Panc1 (cell line): ENCODE measurements around the gene ZNF71.

Experiments used
- POLR2AphosphoS5 ChIP-seq: IDR thresholded peaks from 2 replicates; pipeline ENCODE4 v1.6.1; 2012; ENCODE audit warnings: mild to moderate bottlenecking, low read depth, low read length, moderate library complexity
- REST ChIP-seq, 2 experiments: IDR thresholded peaks; 2 replicates each; pipeline ENCODE4 v1.6.1; 2011 to 2012; ENCODE audit warnings: low read depth in 2 of 2, control low read depth in 1 of 2, low read length in 1 of 2, mild to moderate bottlenecking in 1 of 2, moderate library complexity in 1 of 2; ENCODE audit not compliant: insufficient read depth in 1 of 2
- SIN3A ChIP-seq: IDR thresholded peaks from 2 replicates; pipeline ENCODE4 v1.6.1; 2012; ENCODE audit warnings: low read depth, mild to moderate bottlenecking, low read length, moderate library complexity, borderline replicate concordance; ENCODE audit not compliant: insufficient read depth
- TCF7L2 ChIP-seq: IDR thresholded peaks from 2 replicates; pipeline ENCODE4 v1.6.1; 2011; ENCODE audit warnings: mild to moderate bottlenecking, low read depth, low read length, inconsistent platforms
- TF ChIP-seq, protein P1 (sequence below): fragments of 450-650 bp; IDR thresholded peaks from 2 replicates; pipeline ENCODE4 v1.5.1; 2017; ENCODE audit warnings: mild to moderate bottlenecking

- TF ChIP-seq, protein P1, sequence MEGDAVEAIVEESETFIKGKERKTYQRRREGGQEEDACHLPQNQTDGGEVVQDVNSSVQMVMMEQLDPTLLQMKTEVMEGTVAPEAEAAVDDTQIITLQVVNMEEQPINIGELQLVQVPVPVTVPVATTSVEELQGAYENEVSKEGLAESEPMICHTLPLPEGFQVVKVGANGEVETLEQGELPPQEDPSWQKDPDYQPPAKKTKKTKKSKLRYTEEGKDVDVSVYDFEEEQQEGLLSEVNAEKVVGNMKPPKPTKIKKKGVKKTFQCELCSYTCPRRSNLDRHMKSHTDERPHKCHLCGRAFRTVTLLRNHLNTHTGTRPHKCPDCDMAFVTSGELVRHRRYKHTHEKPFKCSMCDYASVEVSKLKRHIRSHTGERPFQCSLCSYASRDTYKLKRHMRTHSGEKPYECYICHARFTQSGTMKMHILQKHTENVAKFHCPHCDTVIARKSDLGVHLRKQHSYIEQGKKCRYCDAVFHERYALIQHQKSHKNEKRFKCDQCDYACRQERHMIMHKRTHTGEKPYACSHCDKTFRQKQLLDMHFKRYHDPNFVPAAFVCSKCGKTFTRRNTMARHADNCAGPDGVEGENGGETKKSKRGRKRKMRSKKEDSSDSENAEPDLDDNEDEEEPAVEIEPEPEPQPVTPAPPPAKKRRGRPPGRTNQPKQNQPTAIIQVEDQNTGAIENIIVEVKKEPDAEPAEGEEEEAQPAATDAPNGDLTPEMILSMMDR = no peak
- no peak for TF ChIP-seq TCF7L2
- no peak for TF ChIP-seq POLR2AphosphoS5
- TF ChIP-seq REST (IDR thresholded peaks at IDR 0.05; ENCODE audit: insufficient read depth in 1 of 2, low read depth in 2 of 2, low read length in 1 of 2) = no peak
- TF ChIP-seq SIN3A = no peak
Observed at GRCh38 chr19:56664511-56664910, 69.4 kb downstream of the ZNF71 start.
